Gastrocnemius medialis (tissue), 4 donors: ENCODE data around the gene PPP2R5C. TPM values are rescaled to one million over a fixed set of nuclear protein-coding genes. Genes with fewer than 3 reads are reported as not detected.
A peak's percentile ranks its signal among the peaks of the same experiment; 100 is the strongest.
"Not testable (repeated sequence)": the region's sequence is repeated elsewhere in the genome, so short reads cannot be mapped to it uniquely, and the experiment has no call there.

Experiments
- ATAC-seq, 2 donors: fragments of 150-250 bp; one replicate each; pipeline ENCODE4 v1.9.1; 2016
- DNase-seq, 2 donors: peaks; one replicate each; pipeline ENCODE4 v3.0.0-alpha.2; 2019
- H3K27ac ChIP-seq, 4 donors: fragments of 200-600 bp; sonication (generic); 1 replicate in 1 of 4; 2 replicates in 3 of 4; pipeline ENCODE4 v1.5.1; 2016 to 2018; ENCODE audit warnings: mild to moderate bottlenecking in 2 of 4, moderate library complexity in 1 of 4
- H3K27me3 ChIP-seq, 3 donors: fragments of 200-600 bp; sonication (generic) in 2 of 3; 1 replicate in 1 of 3; 2 replicates in 2 of 3; pipeline versions ENCODE4 v1.5.1 to v1.6.0; 2016 to 2019; ENCODE audit warnings: mild to moderate bottlenecking in 1 of 3, moderate library complexity in 1 of 3
- H3K36me3 ChIP-seq, 2 donors: fragments of 200-600 bp; sonication (generic) in 1 of 2; one replicate each; pipeline ENCODE4 v1.5.1; 2017 to 2018
- H3K4me1 ChIP-seq, 2 donors: fragments of 200-600 bp; sonication (generic) in 1 of 2; one replicate each; pipeline ENCODE4 v1.5.1; 2016 to 2017; ENCODE audit warnings: mild to moderate bottlenecking in 2 of 2
- H3K4me3 ChIP-seq, 4 donors: fragments of 200-600 bp; sonication (generic) in 3 of 4; 1 replicate in 1 of 4; 2 replicates in 3 of 4; pipeline ENCODE4 v1.5.1; 2016 to 2019; ENCODE audit warnings: mild to moderate bottlenecking in 2 of 4
- H3K9me3 ChIP-seq, 3 donors: fragments of 200-600 bp; sonication (generic) in 2 of 3; 1 replicate in 1 of 3; 2 replicates in 2 of 3; pipeline ENCODE4 v1.5.1; 2016 to 2019
- CTCF ChIP-seq, 5 experiments: fragments of 450-650 bp in 3 of 5; fragments of 200-600 bp in 2 of 5; sonication (generic) in 2 of 5; IDR thresholded peaks in 4 of 5; conservative IDR thresholded peaks in 1 of 5; 1 replicate in 4 of 5; 2 replicates in 1 of 5; pipeline ENCODE4 v1.5.1; 2016 to 2019; ENCODE audit warnings: antibody characterized with exemption in 5 of 5, mild to moderate bottlenecking in 3 of 5, moderate library complexity in 3 of 5
- POLR2A ChIP-seq, 2 donors: fragments of 450-650 bp; IDR thresholded peaks; one replicate each; pipeline ENCODE4 v1.6.1; 2017; ENCODE audit warnings: antibody characterized with exemption in 2 of 2, mild to moderate bottlenecking in 2 of 2, moderate library complexity in 2 of 2
- in situ Hi-C, 4 donors: fragments of 200-750 bp; cut with MboI; loops; one replicate each; pipeline versions ENCODE4 v1.15.0 to v1.8.0; 2017; ENCODE audit warnings: low sequenced_read_pairs in 4 of 4
- intact Hi-C: fragments of 100-400 bp; cut with DNase I; formaldehyde crosslinking; loops from one replicate; pipeline ENCODE4 v1.15.1; 2023; ENCODE audit warnings: low total_unique reads
- total RNA-seq, 4 donors: library from RNA; depleted of rRNA; stranded (reverse); fragments of >200 nt; gene quantifications; one replicate each; pipeline versions ENCODE4 v1.1.0 to v1.2.3, GENCODE V29; 2016

PPP2R5C gene
- total RNA-seq, 4 donors from 2014 or later: 35.4 to 65.9 (median 49.3) TPM

GRCh38 chr14:101721951-101722661 is 39.4 kb upstream of the PPP2R5C start:
- intact Hi-C loops: no loop called here

GRCh38 chr14:101723061-101723595 is 38.4 kb upstream of the PPP2R5C start:
- Histone ChIP-seq H3K27me3 (no peaks in the 10 kb centered on the region), H3K4me1 (no peaks in the 10 kb centered on the region), H3K9me3 (no peaks in the 10 kb centered on the region), H3K4me3 (no peak overlapping the region), H3K36me3 (no peaks in the 10 kb centered on the region), H3K27ac (no peak overlapping the region)
- TF ChIP-seq POLR2A (IDR thresholded peaks at IDR 0.05): no peak
- no peak for TF ChIP-seq CTCF (IDR thresholded peaks at IDR 0.05 in 4 of 5, conservative IDR thresholded peaks at IDR 0.05 in 1 of 5)
- intact Hi-C loops: no loop called here
- in situ Hi-C loops: loop anchor here in 1 of 4 donors (25.0 kb wide), 1 partner anchor 364 kb away; the partner anchor contains the start of gene HSP90AA1
- no peak for ATAC-seq
- DNase-seq: no peak

More at GRCh38 chr14:101721951-101722661, 39.4 kb upstream of the PPP2R5C start:
- no peaks in the 10 kb centered on the region for H3K27me3 ChIP-seq
- H3K36me3 ChIP-seq: no peaks in the 10 kb centered on the region
- no peaks in the 10 kb centered on the region for H3K9me3 ChIP-seq
- ATAC-seq (peak; percentile 52 to 53), DNase-seq (peak; percentile 25 to 33)
- H3K27ac ChIP-seq: peak overlapping the region in 3 of 4 donors; percentile 7 to 57 (median 7)
- no peak overlapping the region for H3K4me3 ChIP-seq
- in situ Hi-C loops: loop anchor here in 1 of 4 donors (25.0 kb wide), 1 partner anchor 365 kb away; the partner anchor contains the start of gene HSP90AA1
- TF ChIP-seq POLR2A (IDR thresholded peaks at IDR 0.05): no peak
- TF ChIP-seq CTCF (IDR thresholded peaks at IDR 0.05 in 4 of 5, conservative IDR thresholded peaks at IDR 0.05 in 1 of 5): no peak
- no peaks in the 10 kb centered on the region for H3K4me1 ChIP-seq

- H3K9me3 ChIP-seq, H3K27me3 ChIP-seq, ATAC-seq, intact Hi-C loops, H3K4me3 ChIP-seq, DNase-seq, H3K27ac ChIP-seq, H3K36me3 ChIP-seq, H3K4me1 ChIP-seq, in situ Hi-C loops: not testable (repeated sequence)
Observed at GRCh38 chr14:101725652-101726051, 35.9 kb upstream of the PPP2R5C start.

GRCh38 chr14:101726295-101726953 is 35.1 kb upstream of the PPP2R5C start:
- Histone ChIP-seq H3K36me3 (no peaks in the 10 kb centered on the region), H3K27me3 (no peaks in the 10 kb centered on the region), H3K4me1 (no peaks in the 10 kb centered on the region), H3K4me3 (no peak overlapping the region), H3K27ac (no peak overlapping the region), H3K9me3 (no peaks in the 10 kb centered on the region)
- no peak for DNase-seq
- ATAC-seq: no peak
- intact Hi-C loops (no loop called here), in situ Hi-C loops (no loop called here)
- TF ChIP-seq CTCF (IDR thresholded peaks at IDR 0.05 in 4 of 5, conservative IDR thresholded peaks at IDR 0.05 in 1 of 5) (no peak), POLR2A (IDR thresholded peaks at IDR 0.05) (no peak)

- TF ChIP-seq POLR2A (IDR thresholded peaks at IDR 0.05): no peak
- no peak for TF ChIP-seq CTCF (IDR thresholded peaks at IDR 0.05 in 4 of 5, conservative IDR thresholded peaks at IDR 0.05 in 1 of 5)
- Histone ChIP-seq H3K9me3 (no peaks in the 10 kb centered on the region), H3K36me3 (no peaks in the 10 kb centered on the region), H3K4me1 (no peaks in the 10 kb centered on the region), H3K4me3 (no peak overlapping the region), H3K27me3 (no peaks in the 10 kb centered on the region), H3K27ac (no peak overlapping the region)
- ATAC-seq (no peak), DNase-seq (no peak)
- in situ Hi-C loops (no loop called here), intact Hi-C loops (no loop called here)
Observed at GRCh38 chr14:101726954-101727302, 34.6 kb upstream of the PPP2R5C start.
